Activated CD4-positive, alpha-beta T cell treated with anti-CD3 and anti-CD28 coated beads, Interleukin-2, amount 50 U/mL, for 16 hours (primary cell): ENCODE data around the gene ACADL.

ENCODE experiments used
- DNase-seq: peaks from one replicate; pipeline ENCODE4 v3.0.0-alpha.2; 2020

ACADL gene

DNA sequence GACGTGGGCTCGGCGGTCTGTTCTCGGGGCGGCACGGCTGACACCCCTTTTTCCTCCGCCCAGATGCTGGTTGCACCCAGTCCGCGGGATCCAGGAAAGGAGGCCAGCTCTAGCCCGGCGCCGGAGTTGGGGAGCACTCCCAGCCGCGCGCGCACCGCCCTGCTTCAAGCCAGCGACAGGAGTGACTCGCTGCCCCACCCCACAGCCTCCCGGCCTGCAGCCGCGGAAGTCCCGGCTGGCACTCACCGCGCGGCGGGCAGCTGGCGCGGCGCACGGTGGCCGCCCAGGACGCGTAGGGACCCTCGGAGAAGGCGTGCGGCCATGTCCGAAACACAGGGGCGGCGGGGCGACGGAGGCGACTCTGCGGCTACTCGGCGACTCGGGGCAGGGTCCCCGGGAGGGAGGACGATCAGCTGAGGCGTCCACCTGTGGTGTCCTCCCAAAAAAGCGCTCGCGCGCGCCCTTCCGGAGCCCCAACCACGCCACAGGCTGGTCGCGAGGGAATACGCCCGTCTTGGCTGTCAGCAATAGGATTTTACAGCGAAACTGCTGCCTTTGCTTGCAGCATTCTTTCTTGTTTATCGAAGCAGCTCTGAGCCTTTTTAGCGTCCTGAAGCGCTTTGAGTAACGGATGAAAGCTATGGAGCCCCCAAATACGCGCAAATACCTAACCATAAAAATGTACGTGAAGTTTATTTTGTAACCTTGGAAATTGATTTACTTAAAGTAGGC, at the start of gene ACADL:
Gene ACADL (minus strand): TSS at position 507 of the 732 bp plus-strand sequence. CDS start 184 bp downstream, at position 323.
- DNase-seq, result no peak

DNA sequence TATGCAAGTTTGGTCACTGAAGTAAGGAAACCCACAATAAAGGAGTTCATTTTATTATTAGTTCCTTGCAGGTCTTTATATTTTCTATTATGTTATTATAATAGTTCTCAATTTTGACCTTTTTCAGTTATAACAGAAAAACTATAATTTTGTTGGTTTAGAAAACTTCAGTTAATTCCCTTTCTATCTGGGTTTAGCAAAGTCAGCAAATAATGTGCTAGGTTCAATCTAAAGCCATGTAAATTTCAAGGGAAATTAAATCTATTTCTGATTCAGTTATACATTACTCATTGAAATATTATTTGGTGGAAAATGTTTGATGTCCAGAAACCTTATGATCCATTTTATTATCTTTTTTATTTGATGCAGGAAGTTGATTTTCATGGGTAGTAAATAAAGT, 46.1 kb upstream of the ACADL start:
- no peak for DNase-seq

DNA sequence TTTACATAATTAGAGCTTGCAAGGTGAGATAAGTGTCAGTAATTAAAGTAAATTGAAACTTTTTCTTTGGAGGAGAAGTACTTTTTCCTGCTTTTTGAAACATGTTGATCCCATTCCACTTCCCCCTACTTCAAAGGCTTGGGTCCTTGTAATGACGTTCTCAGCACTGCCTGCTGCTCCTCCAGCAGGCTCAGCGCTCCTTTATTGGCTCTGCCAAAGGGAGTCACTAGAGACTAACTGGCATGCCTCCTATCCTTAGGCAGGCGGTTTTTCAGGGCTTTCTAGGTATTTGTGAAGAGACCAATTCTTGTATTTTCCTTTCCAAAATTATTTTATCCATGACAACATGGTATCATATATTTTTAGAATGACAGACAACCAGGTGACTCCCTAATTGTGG, 43.9 kb upstream of the ACADL start:
- DNase-seq, result no peak

DNA sequence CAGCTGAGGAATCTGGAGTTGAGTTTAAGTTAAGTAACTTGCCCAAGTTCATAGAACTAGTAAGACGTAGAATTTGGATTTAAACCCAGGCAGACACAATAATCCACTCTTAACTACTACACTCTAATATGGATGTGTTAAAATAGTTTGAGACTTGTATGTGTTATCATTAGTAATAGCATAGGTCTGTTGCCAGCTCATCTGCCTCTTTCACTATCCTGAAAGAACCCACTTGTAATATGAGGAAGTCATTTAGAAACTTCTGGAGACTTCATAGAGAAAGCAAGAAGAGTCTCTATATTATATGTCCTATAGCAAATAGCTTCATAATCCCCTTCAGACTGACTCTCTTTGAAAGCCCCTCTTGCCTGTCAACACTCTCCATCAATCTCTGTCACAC, 43.0 kb upstream of the ACADL start:
- DNase-seq, result no peak

DNA sequence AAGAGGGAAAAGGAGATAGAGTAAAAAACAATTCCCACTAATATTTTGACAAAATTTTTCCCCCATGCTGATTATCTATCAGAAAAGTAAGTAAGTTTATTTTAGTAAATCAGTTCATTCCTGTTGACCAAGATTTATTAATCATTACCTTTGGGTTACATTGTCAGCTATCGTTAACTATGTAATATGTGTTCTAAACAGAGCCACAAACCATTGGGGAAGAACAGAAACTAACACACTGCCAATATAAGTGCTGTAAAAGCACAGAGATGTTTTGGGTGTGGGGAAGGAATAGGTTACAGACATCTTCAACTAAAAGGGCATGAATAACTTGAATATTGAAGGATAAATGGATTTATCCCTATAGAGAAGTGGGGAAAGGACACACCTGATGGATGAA, 42.5 kb upstream of the ACADL start:
- DNase-seq, result no peak

DNA sequence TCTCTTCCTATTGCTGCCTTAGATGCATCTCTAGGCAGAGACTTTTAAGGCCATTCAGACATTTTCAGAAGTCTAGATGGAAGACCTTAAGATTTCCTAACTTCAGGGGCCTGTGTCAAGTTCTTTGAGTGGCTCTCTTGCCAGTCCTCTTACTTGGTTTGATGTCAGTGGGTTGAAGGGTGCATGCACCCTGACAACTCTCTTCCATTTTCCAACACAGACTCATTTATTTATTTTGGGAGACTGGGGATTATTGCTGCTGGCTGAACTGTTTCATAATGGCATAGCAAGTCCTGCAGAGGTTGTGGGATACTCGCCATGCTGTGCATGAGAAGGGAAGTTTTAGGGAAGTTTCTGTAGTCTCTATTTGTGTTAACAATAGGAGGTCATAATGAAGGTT, 39.0 kb upstream of the ACADL start:
- no peak for DNase-seq

DNA sequence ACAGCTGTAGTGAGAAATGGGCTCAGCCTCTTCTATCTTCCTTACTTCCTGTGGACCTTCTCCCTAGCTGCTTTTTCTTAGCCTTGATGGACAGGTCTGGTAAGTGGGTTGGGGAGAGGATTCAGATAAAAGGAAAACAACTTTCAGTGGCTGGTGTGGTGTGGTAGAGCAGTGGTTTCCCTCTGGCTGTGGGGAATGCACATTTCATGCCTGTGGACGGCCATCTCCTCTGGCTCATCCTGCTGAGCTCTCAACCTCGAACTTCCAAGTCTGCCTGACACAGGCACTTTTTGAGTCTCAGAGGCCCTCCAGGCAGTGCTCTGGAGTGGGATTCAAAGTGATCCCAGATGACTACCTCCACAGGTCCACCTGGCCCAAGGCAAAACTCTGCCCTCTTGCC, 38.6 kb upstream of the ACADL start:
- DNase-seq, result no peak

DNA sequence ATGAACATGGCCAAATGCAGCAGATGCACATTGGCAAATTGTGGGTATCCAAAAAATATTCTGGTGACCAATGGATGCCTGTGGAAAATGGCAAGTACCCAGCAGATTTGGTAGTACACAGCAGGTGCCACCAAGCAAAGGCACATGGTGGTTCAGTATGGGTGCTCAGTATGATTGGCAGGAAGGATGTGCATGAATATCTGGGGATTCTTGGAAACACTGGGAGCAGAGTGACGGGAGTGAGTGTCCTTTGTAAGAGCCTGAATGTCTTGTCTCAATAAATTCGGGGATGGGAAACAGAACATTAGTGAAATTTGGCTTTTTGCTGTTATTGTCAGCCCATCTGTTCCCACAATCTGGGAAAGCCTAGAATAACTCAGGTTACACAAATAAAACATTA, 36.8 kb upstream of the ACADL start:
- DNase-seq, result no peak

DNA sequence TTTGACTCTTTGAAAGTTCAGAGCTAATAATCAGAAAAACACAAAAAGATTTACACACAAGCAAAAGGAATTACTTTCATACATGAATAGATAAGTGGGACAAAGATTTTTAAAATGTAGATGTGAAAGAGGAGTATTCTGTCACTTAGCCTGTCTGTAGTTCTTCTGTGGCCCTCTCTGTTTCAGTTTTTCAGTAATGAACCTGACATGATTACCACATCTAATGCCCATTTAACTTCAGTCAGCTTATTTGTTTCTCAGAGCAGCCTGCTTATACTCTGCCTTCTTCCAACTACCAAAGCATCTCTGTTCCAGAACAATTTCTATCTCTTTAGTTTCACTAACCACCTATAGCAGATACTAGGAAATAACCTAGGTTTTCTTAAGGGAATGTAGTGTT, 34.4 kb upstream of the ACADL start:
- DNase-seq, result no peak

DNA sequence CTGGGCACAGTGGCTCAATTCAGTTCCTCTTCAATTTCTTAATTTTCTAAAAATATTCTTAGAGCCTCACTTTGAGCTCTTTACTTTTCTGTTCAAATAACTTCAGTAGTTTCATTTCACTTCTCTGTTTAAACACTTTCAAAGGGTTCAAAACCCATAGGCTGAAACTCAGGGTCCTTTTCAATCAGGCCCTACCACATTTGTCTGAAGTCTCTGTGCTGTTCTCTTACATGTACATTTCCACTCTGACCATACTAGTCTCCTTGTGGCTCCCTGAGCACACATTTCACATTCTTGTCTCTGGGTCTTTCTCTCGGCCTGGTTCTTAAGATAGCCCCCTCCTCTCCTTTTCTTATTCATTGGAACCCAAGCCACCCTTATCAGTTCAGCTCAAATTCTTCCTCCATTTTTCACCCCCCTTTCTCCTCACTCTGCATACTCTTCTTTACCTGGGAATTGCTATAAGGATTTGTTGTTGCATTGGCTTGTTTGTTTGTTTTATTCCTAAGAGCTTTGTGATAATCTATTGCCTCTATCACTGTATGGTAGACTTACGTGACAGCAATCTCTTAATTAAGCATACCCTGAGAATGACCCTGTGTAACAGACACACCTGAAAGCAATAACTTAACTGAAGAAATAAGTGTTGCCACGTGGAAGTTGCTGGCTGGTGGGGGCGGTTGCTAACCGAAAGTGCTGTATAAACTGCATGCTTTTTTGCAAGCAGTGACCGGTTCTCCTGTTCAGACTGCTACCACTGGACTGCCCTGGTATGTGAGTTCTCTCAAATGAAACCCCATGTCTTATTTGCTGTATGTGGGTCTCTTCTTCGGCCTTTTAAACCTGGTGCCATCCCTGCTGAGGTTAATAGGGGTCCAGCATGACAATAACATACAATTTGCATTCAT, 27.7 kb upstream of the ACADL start:
- DNase-seq, result no peak

DNA sequence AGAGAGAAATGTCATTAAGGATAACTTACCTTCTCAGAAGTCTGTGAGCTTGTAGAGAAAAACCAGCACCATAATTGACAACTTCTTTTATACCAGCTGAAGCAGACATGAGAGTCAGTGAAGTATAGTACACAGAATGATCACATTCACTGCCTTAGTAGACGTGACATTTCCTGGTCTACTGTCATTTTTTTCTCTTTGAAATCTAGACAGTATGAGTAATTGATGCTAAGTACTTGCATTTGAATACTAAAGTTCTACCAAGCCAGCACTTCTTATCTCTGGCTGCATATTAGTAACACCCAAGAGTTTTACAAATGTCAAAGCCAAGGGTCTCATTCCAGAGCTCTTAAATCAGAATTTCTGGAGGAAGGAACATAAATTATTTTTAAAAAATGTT, 25.4 kb upstream of the ACADL start:
- no peak for DNase-seq

DNA sequence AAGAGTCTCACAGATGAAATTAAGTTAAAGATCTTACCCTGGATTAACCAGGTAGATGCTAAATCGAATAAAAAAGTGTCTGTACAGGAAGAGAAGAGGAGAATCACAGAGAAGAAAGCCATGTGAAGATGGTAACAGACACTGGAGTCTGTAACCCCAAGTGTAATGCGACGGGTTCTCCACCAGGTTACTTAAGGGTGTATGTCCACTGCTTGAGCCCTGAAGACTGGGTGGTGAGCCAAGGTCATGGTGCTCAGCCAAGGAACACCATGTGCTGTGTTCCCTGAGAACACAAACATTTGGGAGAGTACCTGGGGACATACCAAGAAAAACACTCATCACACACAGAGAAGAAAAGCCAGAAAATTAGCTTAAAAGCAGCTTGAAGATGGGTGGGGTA, 8.2 kb upstream of the ACADL start:
- no peak for DNase-seq

DNA sequence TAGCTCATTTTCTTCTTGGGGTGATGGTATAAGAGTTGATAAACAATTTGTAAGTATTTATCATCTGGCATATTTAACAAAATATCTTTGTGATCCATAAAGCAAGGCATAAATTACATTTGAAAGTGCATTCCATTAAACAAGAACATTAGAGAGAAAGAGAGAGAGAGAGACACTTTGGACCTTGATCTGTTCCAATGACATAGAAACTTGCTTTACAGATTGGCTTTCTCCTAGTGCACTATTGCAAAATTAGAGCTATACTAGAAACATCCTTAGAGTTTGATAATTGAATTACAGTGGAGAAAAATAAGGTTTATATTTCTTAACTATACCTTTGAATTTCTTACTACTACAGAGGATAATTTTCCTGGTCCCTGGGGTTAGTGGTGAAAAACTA, 5.7 kb upstream of the ACADL start:
- DNase-seq, result no peak

DNA sequence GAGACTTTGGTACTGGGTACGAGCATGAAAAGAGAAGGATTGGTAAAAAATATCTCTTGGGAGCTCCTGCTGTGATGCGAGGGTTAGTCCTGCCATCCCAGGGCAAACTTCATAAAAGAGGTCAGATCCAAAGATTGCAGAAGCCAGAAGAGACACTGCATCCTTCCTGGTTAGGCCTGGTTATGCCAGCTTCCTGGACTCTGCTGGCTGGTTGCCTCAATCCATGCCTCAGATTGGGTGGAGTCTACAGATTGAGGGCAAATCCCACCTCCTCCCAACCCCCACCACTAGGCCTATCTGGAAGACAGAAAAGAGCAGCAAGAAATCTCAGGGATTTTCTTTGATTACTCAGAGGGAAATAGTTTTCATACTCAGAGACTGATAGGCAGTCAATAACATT, 5.3 kb upstream of the ACADL start:
- no peak for DNase-seq

DNA sequence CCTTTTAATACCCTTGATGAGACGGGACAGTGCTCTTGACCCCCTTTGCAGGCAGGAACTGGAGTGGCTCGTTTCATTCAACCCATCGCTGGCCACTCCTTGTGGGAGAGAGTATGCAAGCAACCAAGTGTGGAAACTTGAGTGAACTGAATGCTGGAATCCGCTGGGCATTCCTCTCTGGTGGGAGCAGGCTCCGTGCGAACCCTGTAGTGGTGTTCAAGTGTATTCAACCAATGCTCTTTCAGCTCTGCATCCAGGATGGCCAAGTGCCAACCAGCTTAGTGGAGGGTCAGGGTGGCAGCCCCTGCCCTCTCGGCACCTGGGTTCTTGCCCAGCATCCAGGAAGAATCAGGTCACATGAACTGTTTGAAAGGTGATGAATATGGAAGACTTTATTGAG, 3.3 kb upstream of the ACADL start:
- no peak for DNase-seq

DNA sequence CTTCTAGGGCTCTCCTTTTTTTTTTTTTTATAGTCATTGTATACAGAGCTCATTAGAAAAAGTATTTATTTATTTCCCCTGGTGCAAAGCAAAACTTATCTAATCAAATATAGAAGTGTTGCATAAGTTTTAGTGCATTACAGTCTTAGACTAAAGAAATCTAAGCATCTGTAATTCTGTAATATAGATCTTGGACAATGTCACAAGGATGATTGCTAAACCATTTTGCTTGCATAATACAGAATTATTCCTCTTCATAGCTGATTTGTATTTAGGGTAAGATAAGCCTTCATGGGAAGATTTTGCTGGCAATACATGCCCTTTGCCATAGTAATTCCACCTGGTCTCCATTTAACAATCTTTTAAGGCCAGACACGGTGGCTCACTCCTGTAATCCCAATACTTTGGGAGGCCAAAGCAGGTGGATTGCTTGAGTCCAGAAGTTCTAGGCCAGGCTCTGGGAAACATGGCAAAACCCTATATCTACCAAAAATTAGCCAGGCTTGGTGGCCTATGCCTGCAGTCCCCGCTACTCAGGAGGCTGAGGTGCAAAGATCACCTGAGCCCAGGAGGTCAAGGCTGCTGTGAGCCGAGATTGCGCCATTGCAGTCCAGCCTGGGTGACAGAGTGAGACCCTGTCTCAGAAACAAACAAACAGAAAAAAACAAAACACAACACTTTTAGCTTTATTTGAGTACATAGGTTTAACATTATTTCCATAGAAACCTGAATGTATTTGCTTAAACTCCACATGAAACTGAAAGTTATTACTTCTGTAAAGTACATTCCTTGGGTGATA, 2.2 kb upstream of the ACADL start:
- DNase-seq, result no peak

DNA sequence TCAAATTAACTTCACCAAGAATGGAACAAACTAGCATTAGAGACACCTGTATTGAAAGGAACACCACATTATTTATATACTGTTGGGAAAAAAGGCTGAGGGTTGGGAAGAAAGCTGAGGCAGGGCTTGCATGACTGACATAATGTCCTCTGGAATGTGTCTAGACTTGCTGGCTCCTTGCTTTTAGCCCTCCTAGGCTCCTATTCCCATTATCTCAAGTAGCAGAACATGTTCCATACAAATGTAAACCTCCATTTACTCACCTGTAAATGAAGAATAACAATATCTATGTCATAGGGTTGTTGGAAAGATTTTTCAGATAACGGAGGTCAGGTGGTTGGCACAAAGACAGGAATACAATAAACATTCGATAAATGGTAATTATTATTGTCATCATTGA, 976 bp upstream of the ACADL start:
- DNase-seq, result no peak

DNA sequence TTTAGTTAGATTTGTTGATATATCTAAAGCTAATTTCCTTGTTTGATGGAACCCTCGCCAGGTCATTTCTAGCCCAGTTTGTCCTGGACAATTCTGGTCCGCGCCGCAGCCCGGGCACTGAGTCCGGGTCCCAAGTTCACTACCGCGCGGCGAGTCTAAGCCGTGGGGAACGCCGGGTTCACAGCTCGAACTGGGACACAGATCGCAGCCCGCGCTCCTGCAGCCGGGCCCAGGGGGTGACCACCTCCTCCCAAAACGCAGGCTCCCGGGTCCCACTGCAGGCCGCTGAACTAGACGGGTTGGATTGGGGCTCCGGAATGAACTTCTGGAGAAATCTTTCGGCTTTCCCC, 681 bp downstream of the ACADL start:
- DNase-seq, result no peak

DNA sequence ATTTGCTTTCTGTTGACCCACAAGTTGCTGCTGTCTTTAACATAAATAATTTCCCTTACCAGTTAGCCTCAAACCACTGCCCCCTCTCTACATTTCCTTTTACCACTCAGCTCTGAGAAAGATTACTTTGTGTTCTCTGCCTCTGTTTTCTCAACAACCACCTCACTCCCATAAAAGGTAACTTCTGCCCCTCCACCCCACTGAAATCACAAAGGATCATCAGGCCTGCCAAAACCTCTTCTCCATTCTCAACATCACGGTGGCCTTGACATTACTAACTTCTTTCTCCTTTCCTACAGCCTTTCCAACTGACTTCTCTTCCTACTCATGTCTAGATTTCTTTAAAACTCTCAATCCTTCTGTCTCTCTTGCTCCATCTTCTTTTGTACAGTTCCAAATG, 10.1 kb downstream of the ACADL start:
- DNase-seq, result no peak

DNA sequence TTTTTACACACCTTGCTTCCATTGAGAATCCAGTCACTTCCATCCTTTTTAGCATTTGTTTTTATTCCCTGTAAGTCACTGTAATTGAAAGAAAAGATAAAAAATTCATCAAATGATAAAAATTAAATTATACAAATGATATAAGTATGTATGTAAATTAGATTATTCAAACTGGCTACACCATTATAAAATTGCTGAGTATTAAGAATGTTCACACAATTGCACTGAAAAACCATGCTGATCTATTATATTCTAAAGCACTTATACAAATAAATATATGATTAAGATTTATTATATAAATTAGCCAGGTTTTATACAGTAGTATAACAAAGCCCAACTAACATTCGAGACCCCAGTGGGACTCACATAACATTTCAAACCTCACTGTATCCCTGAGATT, 15.1 kb downstream of the ACADL start:
- no peak for DNase-seq

DNA sequence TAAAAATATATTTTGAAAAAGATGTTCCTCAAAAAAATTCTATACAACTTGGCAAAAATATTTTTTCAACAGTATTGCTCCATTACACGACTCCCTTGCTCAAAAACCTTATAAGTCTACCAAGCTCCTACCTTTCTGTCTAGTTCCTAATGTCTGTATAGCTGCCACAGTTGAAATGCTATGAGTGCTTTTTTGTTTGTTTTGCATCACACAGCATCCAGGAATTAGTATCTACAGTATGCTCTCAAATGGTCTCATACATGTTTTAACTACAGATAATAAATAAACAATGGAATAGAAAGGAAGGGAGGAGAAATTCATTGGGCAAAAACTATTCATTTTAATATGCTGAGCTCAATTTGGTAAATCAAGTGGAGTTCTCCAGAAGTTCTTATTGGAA, 17.3 kb downstream of the ACADL start:
- no peak for DNase-seq

DNA sequence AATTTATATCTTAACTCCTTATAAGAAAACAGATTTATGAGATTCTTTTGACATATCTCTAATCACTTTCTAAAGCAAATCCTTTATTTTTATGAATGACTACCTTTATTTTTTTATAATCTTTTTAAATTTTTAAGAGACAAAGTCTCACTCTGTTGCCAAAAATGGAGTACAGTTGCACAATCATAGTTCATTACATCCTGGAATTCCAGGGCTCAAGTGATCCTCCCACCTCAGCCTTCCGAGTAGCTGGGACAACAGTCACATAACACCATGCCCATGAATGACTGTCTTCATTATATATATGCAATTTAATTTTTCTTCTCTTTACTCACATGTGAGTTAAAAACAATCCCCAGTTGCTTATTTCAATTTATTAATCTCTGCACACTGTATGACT, 21.7 kb downstream of the ACADL start:
- DNase-seq, result no peak

DNA sequence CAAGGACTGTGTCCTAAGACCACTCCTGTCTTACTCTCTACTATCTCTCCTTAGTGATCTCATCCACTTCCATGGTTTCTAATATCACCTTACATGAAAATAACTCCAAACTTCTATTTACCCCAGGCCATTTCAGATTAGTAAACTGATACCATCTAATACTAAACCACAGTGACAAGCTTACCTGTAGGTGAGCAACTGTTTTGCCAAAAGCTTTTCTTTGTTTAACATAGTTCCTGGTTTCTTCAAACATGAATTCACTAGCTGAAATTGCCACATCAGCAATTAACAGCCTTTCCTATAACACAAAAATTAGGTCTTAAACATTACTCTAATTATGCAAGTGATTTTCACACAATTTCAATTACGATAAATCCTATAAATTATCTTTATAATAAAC, 22.1 kb downstream of the ACADL start:
- no peak for DNase-seq

DNA sequence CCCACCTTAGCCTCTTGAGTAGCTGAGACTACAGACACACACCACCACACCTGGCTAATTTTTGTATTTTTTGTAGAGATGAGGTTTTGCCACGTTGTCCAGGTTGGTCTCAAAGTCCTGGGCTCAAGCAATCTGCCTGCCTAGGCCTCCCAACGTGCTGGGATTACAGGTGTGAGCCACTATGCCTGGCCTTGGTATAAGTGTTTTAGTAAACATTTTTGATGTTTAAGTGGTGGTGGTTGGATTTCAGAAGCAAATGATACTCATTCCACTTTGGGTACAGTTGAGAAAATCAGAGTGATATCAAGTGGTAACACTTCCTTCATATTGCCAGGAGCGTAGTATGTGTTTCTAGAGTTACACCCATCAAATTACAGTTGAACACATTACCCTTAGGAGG, 25.4 kb downstream of the ACADL start:
- DNase-seq, result no peak
